GM10847 (cell line): ENCODE measurements around the gene LRRC4B.

Experiments used
- POLR2A ChIP-seq: IDR thresholded peaks from 2 replicates; pipeline ENCODE4 v1.6.1; 2011; ENCODE audit not compliant: insufficient read length; ENCODE audit errors: extremely low read depth

LRRC4B gene

GRCh38 chr19:50506700-50507099 is 61.5 kb downstream of the LRRC4B start:
- no peak for TF ChIP-seq POLR2A

DNA sequence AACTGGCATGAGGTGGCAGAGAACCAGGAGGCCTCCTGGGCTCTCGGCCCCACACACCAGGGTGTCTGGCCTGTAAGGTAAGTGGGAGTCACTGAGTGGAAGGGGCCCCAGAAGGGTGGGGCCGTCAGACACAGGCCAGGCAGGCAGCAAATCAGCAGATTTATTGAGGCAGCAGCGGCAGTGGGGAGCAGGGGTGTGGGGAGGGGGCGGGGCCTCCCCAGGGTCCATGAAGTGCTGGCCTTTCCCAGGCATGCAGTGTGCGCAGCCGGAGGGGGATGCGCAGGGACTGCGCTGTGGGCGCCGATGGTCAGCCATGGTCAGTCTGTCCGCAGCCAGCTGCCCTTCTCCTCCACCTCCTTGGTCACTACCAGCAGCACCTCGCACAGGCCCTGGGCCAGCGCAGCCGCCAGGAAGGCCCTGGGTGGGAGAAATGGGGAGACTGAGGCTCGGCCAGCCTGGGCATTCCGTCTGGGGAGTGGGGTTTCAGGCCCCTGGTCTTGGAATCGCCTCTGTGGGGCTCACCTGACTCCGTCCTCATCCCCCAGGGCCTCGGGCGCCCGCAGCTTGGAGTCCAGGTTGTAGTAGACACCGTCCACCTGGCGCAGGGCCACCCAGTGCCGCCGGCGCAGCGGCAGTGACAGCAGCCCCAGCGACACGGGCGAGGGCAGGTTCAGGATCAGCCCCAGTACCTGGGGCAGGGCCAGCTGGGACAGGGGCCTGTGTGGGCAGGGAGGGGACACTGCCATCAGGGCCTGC is 62.2 kb downstream of the LRRC4B start:
- TF ChIP-seq POLR2A: no peak

GRCh38 chr19:50501568-50502475 is 66.4 kb downstream of the LRRC4B start:
- no peak for TF ChIP-seq POLR2A

DNA sequence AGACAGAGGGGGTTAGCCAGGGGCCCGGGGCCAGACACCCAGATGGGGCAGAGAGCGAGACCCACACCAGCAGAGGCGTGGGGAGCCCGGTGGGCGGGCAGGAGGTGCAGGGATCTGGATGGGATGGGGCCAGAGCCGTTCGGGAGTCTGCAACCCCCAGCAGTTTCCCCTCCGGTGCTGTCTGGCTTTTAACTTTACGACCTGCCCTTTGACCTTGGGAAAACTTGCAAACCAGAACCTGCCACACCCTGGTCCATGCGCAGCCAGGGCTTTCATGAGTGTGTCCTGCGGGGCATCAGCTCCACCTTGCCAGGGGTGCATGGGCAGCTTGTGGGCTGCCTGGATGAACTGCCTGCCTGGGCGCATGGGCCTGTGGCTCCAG is 67.1 kb downstream of the LRRC4B start:
- TF ChIP-seq POLR2A: no peak

DNA sequence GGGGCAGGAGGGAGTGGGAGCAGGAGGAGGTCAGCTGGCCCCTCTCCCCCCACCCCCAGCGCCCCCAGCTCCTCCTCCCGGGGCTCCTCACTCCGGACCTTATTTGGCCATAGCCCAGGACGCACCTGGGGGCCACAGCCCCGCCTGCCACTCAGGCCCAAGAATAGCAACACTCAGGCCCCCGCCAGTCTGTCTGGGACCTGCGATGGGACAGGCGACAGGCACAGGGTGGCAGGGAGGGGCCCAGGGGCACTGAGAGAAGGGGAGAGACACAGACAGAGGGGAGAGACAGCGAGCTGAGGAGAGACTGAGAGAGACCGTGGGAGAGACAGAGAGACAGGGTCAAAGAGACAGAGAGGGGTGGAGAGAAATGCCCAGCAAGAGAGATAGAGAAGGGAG is 67.5 kb downstream of the LRRC4B start:
- TF ChIP-seq POLR2A: no peak

- no peak for TF ChIP-seq POLR2A
Observed at GRCh38 chr19:50500060-50500752, 68.0 kb downstream of the LRRC4B start.

DNA sequence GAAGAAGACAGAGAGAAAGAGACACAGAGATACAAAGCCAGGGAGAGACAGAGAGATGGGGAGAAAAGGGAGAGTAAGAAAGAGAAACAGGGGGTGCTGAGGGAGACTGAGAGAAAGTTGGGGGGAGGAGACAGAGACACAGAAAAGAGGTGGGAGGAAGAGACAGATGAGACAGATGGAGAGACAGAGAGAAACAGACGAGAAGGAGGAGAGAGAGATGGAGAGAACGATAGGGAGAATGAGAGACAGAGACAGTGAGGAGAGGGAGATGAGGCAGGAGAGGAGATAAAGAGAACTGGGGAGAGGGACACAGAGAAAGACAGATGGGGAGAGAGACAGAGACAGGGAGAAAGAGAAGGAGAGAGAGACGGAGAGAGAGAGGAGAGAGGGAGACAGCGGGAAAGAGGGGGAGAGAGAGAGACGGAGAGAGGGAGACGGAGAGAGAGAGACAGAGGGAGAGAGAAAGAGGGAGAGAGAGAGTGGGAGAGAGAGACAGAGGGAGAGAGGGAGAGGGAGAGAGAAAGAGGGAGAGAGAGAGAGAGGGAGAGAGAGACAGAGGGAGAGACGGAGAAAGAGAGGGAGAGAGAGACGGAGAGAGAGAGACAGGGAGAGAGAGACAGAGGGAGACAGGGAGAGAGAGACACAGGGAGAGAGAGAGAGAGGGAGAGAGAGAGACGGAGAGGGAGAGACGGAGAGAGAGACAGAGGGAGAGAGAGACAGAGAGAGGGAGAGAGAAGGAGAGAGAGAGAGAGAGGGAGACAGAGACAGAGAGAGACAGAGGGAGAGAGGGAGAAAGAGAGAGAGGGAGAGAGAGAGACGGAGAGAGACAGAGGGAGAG is 69.8 kb downstream of the LRRC4B start:
- no peak for TF ChIP-seq POLR2A

DNA sequence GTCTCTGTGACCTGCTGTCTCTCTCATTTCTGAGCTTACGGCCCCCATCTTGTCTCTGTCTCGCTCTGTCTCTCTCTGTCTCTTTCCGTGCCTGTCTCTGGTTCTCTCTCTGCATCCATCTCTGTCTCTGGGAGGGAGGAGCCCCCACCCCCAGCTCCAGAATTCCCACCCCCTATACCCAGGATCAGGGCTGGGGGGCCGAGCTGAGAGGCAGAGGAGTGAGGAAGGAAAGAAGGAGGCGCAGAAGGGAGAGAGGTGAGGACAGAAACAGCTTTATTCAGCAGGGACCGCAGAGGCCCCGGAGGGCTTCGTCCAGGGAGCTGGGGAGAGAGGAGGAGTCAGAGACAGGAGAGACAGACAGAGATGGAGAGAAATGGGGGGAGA is 71.2 kb downstream of the LRRC4B start:
- no peak for TF ChIP-seq POLR2A

DNA sequence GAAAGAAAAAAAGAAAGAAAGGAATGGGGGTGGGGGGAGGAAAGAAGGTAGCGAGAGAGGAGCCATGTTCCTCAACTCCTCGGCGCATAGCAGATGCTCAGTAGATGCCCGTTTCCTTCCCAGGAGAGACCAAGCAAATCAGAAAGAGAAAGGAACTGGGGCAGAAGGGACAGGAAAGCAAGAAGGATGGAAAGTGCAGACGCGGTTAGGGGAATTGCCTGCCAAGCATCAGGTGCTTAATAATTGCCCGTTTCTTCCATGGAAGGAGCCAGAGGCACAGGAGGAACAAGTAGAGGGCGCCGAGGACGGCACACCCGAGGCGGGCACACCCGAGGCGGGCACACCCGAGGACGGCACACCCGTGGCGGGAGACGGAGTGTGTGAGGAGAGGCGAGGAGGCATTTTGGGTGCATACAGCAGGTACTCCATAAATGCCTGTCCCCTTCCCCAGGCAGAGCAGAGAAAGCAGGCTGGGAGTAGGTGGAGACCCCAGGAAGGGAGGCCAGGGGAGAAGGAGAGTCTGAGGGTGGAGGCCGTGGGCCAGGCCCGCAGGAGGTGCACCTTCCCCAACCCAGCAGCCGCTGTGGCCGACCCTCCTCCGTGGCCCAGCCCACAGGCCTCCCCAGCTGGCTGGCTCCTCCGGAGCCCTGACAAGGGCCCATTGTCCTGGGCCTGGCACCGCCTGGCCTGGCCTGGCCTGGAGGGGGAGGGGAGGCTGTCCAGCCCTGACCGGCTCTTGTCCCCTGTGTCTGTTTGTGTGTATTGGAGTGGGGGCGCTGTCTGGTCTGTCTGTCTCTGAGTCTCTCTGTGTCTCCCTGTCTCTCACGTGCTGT is 71.8 kb downstream of the LRRC4B start:
- TF ChIP-seq POLR2A: no peak

DNA sequence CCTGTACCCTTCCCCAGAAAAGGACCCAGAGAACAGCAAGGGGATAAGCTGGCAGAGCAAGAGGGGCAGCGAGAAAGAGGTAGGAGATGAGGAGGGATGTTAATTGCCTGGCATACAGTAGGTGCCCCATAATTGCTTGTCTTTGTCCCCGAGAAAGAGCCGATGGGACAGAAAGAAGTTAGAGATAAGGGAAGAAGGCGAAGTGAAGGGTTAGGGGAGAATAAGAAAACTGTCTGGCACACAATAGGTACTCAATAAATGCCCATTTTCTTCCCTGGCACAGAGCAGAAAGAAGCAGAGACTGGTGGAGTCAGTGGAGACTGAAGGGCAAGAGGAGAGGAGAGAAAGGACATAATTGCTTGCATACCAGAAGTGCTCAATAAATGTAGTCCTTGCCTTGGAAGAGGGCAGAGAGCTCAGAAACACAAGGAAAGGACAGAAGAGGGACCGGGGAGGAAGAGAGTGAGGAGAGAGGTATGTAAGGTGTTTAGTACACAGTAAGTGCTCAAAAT is 73.2 kb downstream of the LRRC4B start:
- TF ChIP-seq POLR2A: no peak

DNA sequence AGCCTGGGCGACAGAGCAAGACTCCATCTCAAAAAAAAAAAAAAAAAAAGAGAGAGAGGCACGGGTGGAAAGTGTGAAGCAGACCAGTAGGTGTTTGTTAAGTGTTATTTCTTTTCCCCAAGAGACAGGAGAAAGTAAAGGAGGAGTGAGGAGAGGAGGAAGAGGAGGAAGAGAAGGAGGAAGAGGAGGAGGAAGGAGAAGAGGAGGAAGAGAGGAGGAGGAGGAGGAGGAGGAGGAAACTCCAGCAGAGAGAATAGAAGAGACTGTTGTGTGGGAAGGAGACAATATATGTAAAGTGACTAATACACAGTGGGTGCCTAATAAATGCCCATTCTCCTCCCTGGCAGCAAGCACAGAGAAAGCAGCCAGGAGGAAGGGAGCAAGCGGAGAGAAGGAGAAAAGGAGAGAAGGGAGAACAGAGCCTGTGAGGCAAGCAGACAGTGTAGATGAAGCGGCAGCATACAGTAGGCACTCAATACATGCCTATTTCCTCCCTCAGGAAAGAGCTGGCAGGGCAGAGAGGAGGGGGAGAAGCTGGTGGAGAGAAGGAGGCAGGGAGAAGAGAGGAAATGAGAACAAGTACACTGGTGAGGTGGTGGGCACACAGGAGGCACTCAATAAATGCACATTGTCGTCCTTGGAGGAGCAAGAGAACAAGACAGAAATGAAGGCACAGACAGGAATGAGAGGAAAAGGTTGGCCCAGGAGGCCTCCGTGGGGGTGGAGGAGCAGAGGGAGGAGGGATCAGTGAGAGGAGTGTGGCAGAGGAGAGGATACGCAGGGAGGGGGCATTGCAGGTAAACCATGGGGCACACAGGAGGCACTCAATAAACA is 73.8 kb downstream of the LRRC4B start:
- no peak for TF ChIP-seq POLR2A

DNA sequence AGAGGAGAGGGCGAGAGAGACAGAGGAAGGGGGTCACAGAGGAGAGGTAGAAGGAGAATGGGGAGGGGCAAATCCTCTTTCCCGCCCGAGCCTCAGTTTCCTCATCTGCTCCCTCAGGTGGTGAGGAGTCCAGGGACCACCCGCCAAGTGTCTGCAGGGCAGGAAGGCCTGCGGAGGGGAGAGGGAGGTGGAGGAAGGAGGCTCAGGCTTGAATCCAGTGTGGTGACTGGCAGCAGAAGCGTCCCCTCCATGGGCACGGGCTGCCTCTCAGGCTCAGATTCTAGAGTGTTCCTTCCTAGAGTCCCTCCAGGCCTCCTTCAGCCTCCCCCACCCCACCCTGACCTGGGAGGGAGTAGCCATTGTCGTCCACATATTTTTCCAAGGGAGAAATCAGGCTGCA is 75.1 kb downstream of the LRRC4B start:
- TF ChIP-seq POLR2A: no peak
